Stimulated activated naive CD8-positive, alpha-beta T cell treated with anti-CD3 and anti-CD28 coated beads, Interleukin-15, amount 100 ng/mL, for 72 hours (primary cell): Measurements from ENCODE around the gene SPDYE3.
"Not testable (repeated sequence)": the region's sequence is repeated elsewhere in the genome, so short reads cannot be mapped to it uniquely, and the experiment has no call there.

Source experiments
- ATAC-seq: fragments of 150-1000 bp; cut with Tn5 transposase; 2 replicates; pipeline ENCODE4 v1.10.0; 2021; ENCODE audit warnings: mild to moderate bottlenecking, moderate library complexity
- DNase-seq, 2 donors: peaks; one replicate each; pipeline ENCODE4 v3.0.0; 2021 to 2022
- H3K27ac Mint-ChIP-seq, 2 donors: one replicate each; pipeline ENCODE4 v1.8.0; 2022; ENCODE audit warnings: mild to moderate bottlenecking in 2 of 2, mixed read lengths in 2 of 2, moderate library complexity in 2 of 2
- H3K27me3 Mint-ChIP-seq: one replicate; pipeline ENCODE4 v1.8.0; 2022; ENCODE audit warnings: mixed read lengths
- H3K4me1 Mint-ChIP-seq: one replicate; pipeline ENCODE4 v1.8.0; 2022; ENCODE audit warnings: mild to moderate bottlenecking, mixed read lengths
- H3K4me3 Mint-ChIP-seq, 2 donors: one replicate each; pipeline ENCODE4 v1.8.0; 2022; ENCODE audit warnings: mild to moderate bottlenecking in 2 of 2, mixed read lengths in 2 of 2, moderate library complexity in 1 of 2
- H3K9me3 Mint-ChIP-seq, 2 donors: one replicate each; pipeline ENCODE4 v1.8.0; 2022; ENCODE audit warnings: mixed read lengths in 2 of 2

The SPDYE3 gene

DNA sequence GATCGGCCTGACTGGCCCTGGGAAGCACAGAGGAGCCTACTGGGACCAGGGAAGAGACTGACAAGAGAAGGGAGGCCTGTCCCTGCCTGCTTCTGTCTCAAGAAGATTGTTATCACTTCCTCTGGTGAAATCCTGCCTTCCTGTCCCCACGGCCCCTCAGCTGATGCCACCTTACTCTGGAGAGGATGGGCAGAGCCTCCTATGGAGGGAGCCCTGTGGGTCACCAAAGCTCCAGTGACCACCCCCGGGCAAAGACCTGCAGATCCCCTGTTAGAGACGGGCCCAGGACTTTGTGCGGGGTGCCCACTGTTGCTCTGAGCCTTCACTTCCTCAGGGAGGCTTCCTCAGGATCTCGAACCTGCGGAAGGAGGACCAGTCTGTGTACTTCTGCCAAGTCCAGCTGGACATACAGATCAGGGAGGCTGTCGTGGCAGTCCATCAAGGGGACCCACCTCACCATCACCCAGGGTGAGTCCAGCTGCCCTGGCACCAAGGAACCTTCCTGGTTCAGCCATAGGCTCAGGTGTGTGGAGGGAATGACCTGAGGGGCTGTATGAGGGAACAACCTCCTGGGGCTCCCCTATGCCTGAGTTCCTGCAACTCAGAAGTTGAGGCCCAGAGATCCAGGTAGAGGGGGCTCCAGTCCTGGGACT is 49.0 kb downstream of the SPDYE3 start:
- Mint-ChIP-seq H3K4me1 (peaks cover 33% of the 10 kb centered on the region), H3K4me3 (no peak overlapping the region), H3K27me3 (no peaks in the 10 kb centered on the region), H3K9me3 (no peaks in the 10 kb centered on the region), H3K27ac (peak overlapping the region in 1 of 2 donors; percentile 87)
- ATAC-seq (no peak), DNase-seq (no peak)

DNA sequence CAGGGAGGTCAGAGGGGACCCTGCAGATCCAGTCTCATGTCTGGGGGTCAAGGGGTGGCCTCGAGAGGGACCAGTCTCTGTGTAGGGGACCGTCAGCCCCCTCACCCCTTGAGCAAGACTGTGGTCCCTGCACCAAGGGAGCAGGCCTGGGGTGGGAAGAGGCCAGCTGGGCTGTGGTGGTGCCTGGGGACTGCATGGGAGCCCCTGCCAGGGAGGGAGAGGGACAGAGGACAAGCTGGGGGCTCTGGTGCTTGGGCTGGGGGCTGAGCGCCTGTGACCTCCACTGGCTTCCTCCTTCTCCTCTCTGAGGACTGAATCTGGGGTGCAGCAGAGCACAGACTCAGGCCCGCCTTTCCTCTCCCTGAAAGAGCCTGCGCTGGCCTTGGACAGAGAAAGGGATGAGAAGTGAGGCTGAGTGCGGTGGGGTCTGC is 49.6 kb downstream of the SPDYE3 start:
- ATAC-seq, result no peak
- no peak overlapping the region for H3K4me3 Mint-ChIP-seq
- H3K27me3 Mint-ChIP-seq, result no peaks in the 10 kb centered on the region
- H3K27ac Mint-ChIP-seq, result peak overlapping the region in 1 of 2 donors; percentile 87
- no peak for DNase-seq
- H3K9me3 Mint-ChIP-seq, result no peaks in the 10 kb centered on the region
- H3K4me1 Mint-ChIP-seq, result peaks cover 27% of the 10 kb centered on the region

DNA sequence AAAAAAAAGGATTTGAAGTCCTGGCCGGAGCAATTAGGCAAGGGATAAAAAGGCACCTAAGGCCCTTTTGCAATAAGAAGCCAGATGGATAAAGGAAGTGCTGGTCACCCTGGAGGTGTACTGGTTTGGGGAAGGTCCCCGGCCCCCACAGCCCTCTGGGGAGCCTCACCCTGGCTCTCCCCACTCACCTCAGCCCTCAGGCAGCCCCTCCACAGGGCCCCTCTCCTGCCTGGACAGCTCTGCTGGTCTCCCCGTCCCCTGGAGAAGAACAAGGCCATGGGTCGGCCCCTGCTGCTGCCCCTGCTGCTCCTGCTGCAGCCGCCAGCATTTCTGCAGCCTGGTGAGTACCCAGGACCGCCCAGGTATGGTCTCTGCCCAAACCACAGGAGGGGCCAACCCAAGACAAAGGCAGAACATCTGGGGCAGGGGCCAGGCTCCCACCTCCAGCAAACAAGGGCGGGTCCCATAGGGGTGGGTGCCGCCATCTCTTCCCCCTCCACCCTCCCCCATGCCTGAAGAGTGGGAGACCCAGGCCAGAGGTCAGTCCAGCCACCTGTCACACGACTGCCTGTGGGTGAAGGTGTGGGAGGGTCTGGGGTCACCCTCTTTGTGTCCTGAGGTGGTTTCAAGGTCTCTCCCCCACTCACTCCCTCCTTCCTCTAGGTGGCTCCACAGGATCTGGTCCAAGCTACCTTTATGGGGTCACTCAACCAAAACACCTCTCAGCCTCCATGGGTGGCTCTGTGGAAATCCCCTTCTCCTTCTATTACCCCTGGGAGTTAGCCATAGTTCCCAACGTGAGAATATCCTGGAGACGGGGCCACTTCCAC is 50.7 kb downstream of the SPDYE3 start, which contains the start of gene PILRB:
Gene PILRB, plus strand, starts transcription at position 91 of the 830 bp plus-strand sequence. Its CDS starts 186 bp downstream, at position 277.
- DNase-seq (no peak), ATAC-seq (no peak)
- Mint-ChIP-seq H3K4me3 (no peak within 1 kb of the TSS), H3K27ac (peak within 1 kb of the TSS in 1 of 2 donors; percentile 87), H3K4me1 (peaks cover 16% of the 10 kb centered on the region), H3K9me3 (no peaks in the 10 kb centered on the region), H3K27me3 (no peaks in the 10 kb centered on the region)

DNA sequence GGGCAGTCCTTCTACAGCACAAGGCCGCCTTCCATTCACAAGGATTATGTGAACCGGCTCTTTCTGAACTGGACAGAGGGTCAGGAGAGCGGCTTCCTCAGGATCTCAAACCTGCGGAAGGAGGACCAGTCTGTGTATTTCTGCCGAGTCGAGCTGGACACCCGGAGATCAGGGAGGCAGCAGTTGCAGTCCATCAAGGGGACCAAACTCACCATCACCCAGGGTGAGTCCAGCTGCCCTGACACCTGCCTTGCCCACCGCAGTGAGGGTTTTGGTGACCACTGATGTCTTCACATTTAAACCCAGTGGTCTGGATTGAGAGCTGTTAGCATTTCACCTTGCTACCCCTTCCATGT is 51.3 kb downstream of the SPDYE3 start:
- DNase-seq (no peak), ATAC-seq (no peak)
- Mint-ChIP-seq H3K27ac (peak overlapping the region in 1 of 2 donors; percentile 27), H3K9me3 (no peaks in the 10 kb centered on the region), H3K4me1 (peaks cover 16% of the 10 kb centered on the region), H3K27me3 (no peaks in the 10 kb centered on the region), H3K4me3 (no peak overlapping the region)

DNA sequence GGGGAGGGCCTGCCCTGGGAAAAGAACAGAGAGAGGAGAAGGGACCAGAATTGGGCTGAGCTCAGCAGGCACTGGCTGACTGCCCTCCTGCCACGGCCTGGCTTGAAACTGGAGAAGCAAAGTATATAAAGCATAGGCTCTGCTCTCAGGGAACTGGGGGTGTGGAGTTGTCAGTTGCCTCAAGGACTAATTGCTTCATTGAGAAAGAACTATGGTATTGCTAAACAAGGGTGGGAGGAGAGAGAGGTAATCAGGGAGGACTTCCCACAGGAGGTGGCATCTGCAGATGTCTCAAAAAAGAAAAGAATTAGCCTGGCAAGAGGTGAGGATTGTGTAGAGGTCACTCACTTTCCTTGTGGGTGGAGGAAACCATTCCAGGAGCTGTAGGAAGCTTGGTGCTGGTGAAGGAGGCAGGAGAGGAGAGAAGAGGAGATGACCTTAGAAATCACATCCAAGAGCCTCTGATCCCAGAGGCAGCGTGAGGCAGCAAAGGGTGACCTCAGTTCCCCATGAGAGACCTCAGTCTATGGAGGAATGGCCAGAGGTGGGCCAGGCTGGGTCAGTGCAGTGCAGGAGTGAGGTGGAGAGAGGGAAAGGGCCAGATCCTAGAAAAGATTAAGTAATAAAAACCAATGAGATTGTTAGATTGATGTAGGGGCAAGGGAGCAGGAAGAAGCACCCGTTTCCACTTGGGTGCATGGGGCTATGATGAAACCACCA is 52.8 kb downstream of the SPDYE3 start:
- H3K27me3 Mint-ChIP-seq, result no peaks in the 10 kb centered on the region
- no peak for ATAC-seq
- H3K9me3 Mint-ChIP-seq, result no peaks in the 10 kb centered on the region
- peaks cover 26% of the 10 kb centered on the region for H3K4me1 Mint-ChIP-seq
- H3K4me3 Mint-ChIP-seq, result no peak overlapping the region
- no peak for DNase-seq
- H3K27ac Mint-ChIP-seq, result peak overlapping the region in 1 of 2 donors; percentile 63

DNA sequence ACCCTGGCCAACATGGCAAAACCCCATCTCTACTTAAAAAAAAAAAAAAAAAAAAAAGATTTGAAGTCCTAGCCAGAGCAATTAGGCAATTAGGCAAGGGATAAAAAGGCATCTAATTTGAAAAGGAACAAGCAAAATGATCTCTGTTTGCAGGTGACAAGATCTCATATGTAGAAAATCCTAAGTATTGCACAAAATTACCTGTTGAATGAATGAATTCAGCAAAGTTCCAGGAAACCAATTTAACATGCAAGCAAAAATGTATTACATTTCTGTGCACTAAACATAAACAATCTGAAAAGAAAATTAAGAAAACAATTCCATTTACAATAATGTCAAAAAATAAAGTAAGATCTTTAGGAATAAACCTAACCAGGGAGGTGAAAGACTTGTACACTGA is 55.6 kb downstream of the SPDYE3 start:
- DNase-seq (no peak), ATAC-seq (no peak)
- Mint-ChIP-seq H3K9me3 (no peaks in the 10 kb centered on the region), H3K27me3 (no peaks in the 10 kb centered on the region), H3K4me3 (no peak overlapping the region), H3K27ac (peak overlapping the region; percentile 12 to 67), H3K4me1 (peaks cover 47% of the 10 kb centered on the region)

DNA sequence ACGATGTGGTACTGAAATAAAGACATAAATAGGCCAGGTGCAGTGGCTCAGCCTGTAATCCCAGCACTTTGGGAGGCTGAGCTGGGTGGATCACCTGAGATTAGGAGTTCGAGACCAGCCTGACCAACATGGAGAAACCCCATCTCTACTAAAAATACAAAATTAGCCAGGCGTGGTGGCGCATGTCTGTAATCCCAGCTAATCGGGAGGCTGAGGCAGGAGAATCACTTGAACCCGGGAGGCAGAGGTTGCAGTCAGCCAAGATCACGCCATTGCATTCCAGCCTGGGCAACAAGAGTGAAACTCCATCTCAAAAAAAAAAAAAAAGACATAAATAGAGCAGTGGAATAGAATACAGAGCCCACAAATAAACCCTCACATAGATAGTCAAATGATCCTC is 56.3 kb downstream of the SPDYE3 start:
- peaks cover 53% of the 10 kb centered on the region for H3K4me1 Mint-ChIP-seq
- H3K4me3 Mint-ChIP-seq, ATAC-seq, DNase-seq, H3K9me3 Mint-ChIP-seq, H3K27me3 Mint-ChIP-seq: not testable (repeated sequence)
- peak overlapping the region in 1 of 2 donors; percentile 42 for H3K27ac Mint-ChIP-seq

DNA sequence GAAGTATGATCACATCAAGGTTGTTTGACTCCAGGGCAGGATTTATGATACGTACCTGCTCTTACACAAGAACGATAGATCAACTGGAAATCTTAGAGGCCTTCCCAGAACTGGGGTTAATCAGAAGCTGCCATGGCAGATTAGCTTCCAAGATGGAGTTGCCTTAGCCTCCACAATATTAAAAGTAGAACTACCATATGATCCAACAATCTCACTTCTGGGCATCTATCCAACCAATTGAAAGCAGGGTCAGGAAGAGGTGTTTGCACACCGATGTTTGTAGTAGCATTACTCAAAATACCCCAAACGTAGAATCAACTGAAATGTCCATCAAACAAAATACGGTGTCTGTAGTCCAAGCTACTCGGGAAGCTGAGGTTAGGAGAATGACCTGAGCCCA is 57.0 kb downstream of the SPDYE3 start:
- H3K4me3 Mint-ChIP-seq, result no peak overlapping the region
- no peak overlapping the region for H3K27ac Mint-ChIP-seq
- peaks cover 58% of the 10 kb centered on the region for H3K4me1 Mint-ChIP-seq
- DNase-seq (no peak), ATAC-seq (no peak)
- no peaks in the 10 kb centered on the region for H3K27me3 Mint-ChIP-seq
- H3K9me3 Mint-ChIP-seq, result no peaks in the 10 kb centered on the region

DNA sequence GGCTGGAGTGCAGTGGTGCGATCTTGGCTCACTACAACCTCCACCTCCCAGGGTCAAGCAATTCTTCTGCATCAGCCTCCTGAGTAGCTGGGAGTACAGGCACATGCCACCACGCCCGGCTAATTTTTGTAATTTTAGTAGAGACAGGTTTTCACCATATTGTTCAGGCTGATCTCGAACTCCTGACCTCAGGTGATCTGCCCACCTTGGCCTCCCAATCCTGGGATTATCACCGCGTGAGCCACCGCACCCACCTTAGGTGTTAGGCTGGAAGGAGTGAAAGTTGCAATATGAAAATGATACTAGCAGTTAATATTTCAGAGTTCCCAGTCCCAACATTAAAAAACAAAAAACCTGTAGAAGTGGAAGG is 58.5 kb downstream of the SPDYE3 start:
- H3K9me3 Mint-ChIP-seq, H3K27me3 Mint-ChIP-seq, ATAC-seq, DNase-seq: not testable (repeated sequence)
- Mint-ChIP-seq H3K4me1 (peaks cover 63% of the 10 kb centered on the region), H3K27ac (peak overlapping the region; percentile 36 to 95), H3K4me3 (peak overlapping the region; percentile 37 to 52)

DNA sequence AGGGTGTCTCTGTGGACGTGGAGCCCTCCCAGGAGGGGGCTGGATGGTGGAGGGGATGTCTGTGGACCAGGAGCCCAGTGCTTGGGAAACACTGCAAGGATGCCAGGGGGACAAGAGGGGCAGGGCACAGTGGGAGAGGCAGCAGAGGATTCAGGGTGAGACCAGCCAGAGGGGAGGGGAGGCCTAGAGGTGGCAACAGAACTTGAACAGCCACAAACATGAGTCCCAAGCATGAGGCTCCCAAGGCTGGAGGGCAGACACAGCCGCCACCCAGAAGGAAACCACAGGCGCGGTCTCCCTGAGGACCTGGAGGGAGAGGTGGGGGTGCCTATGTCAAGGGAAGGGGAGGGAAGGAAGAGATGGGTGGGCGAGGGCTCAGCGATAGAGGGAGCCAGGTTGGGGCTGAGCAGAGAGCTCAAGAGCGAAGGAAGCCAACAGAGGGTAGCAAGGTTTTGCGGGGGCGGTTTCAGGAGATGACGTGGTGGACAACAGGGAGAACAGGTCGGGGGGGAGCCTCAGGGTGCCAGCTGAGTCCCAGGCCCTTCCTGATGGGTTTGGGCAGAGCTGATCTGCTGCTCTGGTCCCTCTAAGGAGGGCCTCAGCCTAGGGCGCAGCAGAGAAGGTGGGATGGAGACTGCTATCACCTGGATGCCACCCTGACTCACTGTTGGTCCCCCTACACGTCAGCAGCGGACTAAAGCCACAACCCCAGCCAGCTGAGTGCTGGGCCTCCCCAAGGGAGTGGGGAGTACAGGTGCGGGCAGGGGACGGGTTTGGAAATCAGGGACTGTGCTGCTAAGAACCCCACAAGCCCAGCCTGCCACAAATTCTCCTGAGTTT is 59.1 kb downstream of the SPDYE3 start:
- Mint-ChIP-seq H3K4me3 (peak overlapping the region; percentile 37 to 52), H3K27me3 (no peaks in the 10 kb centered on the region), H3K27ac (peak overlapping the region; percentile 36 to 95), H3K9me3 (no peaks in the 10 kb centered on the region), H3K4me1 (peaks cover 69% of the 10 kb centered on the region)
- DNase-seq (peak in 1 of 2 donors; percentile 43), ATAC-seq (peak; percentile 58)

DNA sequence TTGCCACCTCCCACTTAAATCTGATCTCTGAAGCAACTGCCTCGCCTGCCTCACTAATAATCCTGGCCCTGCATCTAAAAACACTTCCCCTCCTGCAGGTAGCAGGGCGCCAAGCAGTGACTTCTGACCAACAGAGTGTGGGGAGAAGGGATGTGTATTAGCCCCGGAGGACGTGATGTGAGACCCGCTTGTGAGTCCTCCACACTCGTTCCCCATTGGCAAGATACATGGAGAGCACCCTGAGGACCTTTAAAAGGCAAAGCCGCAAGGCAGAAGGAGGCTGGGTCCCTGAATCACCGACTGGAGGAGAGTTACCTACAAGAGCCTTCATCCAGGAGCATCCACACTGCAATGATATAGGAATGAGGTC is 59.7 kb downstream of the SPDYE3 start:
- Mint-ChIP-seq H3K27ac (peak overlapping the region in 1 of 2 donors; percentile 34), H3K27me3 (no peaks in the 10 kb centered on the region), H3K4me3 (no peak overlapping the region), H3K9me3 (no peaks in the 10 kb centered on the region), H3K4me1 (peaks cover 75% of the 10 kb centered on the region)
- DNase-seq (no peak), ATAC-seq (no peak)

DNA sequence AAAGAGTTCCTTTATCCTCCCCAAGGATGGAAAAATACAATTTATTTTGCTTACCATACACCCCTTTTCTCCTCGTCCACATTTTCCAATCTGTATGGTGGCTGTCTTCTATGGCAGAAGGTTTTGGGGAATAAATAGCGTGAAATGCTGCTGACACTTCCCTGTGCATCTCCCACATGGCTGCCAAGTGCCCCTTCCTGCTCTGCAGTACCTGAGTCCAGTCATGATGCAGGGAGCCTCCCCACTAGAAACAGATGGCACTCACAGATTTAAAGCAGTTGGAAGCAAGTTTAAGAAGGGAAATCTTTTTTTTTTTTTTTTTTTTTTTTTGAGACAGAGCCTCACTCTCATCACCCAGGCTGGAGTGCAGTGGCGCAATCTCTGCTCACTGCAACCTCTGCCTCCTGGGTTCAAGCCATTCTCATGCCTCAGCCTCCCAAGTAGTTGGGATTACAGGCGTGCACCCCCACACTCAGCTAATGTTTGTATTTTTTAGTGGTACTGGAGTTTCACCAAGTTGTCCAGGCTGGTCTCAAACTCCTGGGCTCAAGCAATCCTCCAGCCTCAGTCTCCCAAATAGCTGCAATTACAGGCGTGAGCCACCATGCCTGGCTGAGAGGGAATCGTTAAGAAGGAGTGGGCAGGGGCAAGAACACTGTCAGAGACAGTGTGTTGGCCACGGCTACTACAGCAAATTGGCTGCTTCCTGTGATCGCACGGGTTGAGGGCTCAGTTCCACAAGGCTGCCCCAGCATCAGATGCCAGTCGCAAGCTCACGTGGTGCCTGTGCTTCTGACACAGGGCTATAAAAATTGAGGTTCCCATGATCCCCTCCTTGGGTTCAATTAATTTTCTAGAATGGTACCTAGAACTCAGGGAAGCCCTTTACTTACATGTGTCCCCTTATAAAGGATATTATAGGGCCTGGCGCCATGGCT is 60.4 kb downstream of the SPDYE3 start:
- DNase-seq, result no peak
- H3K9me3 Mint-ChIP-seq, result no peaks in the 10 kb centered on the region
- no peak overlapping the region for H3K27ac Mint-ChIP-seq
- H3K27me3 Mint-ChIP-seq, result no peaks in the 10 kb centered on the region
- no peak for ATAC-seq
- H3K4me3 Mint-ChIP-seq, result no peak overlapping the region
- peaks cover 82% of the 10 kb centered on the region for H3K4me1 Mint-ChIP-seq

DNA sequence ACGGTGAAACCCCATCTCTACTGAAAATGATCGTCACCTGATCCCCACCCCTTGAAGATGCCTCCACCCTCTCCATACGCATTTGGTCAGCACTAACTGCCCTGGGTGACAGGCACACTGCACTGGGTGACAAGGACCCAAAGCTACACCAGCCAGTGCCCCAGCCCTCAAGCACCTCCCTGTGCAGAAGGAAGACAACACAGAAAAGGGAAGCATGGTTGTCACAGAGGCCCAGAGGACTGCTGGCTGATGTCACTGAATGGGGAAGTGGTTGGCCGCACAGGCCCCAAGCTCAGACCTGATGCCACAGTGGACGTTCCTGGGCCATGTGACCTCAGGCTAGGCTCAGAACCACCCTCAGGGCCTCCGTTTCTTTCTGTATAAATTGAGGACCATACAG is 61.6 kb downstream of the SPDYE3 start:
- Mint-ChIP-seq H3K27me3 (no peaks in the 10 kb centered on the region), H3K4me1 (peaks cover 82% of the 10 kb centered on the region), H3K9me3 (no peaks in the 10 kb centered on the region), H3K4me3 (no peak overlapping the region), H3K27ac (peak overlapping the region in 1 of 2 donors; percentile 74)
- ATAC-seq, result no peak
- DNase-seq, result no peak

DNA sequence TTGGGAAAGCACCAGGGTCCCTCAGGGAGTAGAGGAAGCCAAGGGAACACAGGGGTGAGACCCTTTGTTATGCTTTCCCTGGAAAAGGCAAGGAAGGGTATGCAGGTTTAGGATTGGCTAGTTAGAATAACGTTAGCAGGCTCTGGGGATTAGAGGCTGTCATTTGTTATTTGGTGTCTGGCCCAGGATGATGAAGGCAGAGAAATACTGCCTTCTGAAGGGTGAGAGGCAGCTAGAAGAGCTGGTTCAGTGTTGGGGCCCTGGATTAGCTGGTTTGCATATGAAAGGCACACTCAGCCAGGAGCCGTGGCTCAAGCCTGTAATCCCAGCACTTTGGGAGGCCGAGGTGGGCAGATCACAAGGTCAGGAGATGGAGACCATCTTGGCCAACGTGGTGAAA is 62.8 kb downstream of the SPDYE3 start:
- Mint-ChIP-seq H3K4me3 (no peak overlapping the region), H3K27me3 (no peaks in the 10 kb centered on the region), H3K27ac (peak overlapping the region in 1 of 2 donors; percentile 84), H3K9me3 (no peaks in the 10 kb centered on the region), H3K4me1 (peaks cover 82% of the 10 kb centered on the region)
- DNase-seq, result no peak
- ATAC-seq, result no peak
